HepG2 (cell line): ENCODE results near the gene PRDM8. TPM values are rescaled to one million over a fixed set of nuclear protein-coding genes. Genes with fewer than 3 reads are reported as not detected.

ENCODE experiments used
- ATAC-seq: fragments of 200-7000 bp; cut with Tn5 transposase; 3 replicates; pipeline ENCODE4 v1.9.1; 2020; ENCODE audit warnings: mild to moderate bottlenecking, moderate library complexity
- BruUV-seq: library from RNA; stranded (reverse); fragments of 400-500 nt; replicated peaks from 2 replicates; lab custom pipeline; 2021; lab: Mats Ljungman, UMichigan
- CTCF ChIA-PET: fragments of 300-600 bp; formaldehyde crosslinking; extraction: SDS; loops from one replicate; lab custom pipeline; 2021; ENCODE audit warnings: low total read pairs, inconsistent platforms, low intra/inter-chr PET ratio; lab: Yijun Ruan, JAX
- POLR2A ChIA-PET: fragments of 350-600 bp; sonication (Branson Sonifier 250); formaldehyde crosslinking; loops from one replicate; lab custom pipeline; 2020; ENCODE audit warnings: antibody characterized with exemption, inconsistent platforms; lab: Yijun Ruan, JAX
- DNase-seq: peaks from one replicate; pipeline ENCODE4 v3.0.0-alpha.2; 2015; ENCODE audit warnings: low spot score
- FAIRE-seq: peaks from 3 replicates; lab custom pipeline; 2011; peaks lifted over from hg19 to GRCh38; lab: Jason Lieb, UNC
- H2AFZ ChIP-seq: one replicate; pipeline ENCODE4 v1.6.1; 2011; ENCODE audit warnings: low read length, inconsistent platforms
- H3K27ac ChIP-seq: fragments of 300-600 bp; 3 replicates; pipeline ENCODE4 v1.8.0; 2011; ENCODE audit warnings: mixed run types, mild to moderate bottlenecking, mixed read lengths, low read length, inconsistent platforms; ENCODE audit not compliant: insufficient read depth; ENCODE audit errors: extremely low read length
- H3K27me3 ChIP-seq, 2 experiments: fragments of 200-600 bp in 1 of 2; 2 replicates in 1 of 2; 3 replicates in 1 of 2; pipeline versions ENCODE4 v1.6.0 to v1.8.0; 2011; ENCODE audit warnings: low read length in 2 of 2, mild to moderate bottlenecking in 2 of 2, moderate library complexity in 2 of 2, inconsistent platforms in 1 of 2; ENCODE audit not compliant: insufficient read depth in 2 of 2, control insufficient read depth in 1 of 2
- H3K36me3 ChIP-seq, 2 experiments: fragments of 200-600 bp in 1 of 2; replicated peaks in 1 of 2; 2 replicates in 1 of 2; 3 replicates in 1 of 2; pipeline versions ENCODE4 v1.5.1 to v1.8.0; 2011; ENCODE audit warnings: low read length in 2 of 2, inconsistent platforms in 1 of 2; ENCODE audit not compliant: insufficient read depth in 2 of 2, control insufficient read depth in 1 of 2
- H3K4me1 ChIP-seq: 2 replicates; pipeline ENCODE4 v1.5.1; 2012; ENCODE audit warnings: low read length, inconsistent platforms; ENCODE audit not compliant: insufficient read depth
- H3K4me2 ChIP-seq: 2 replicates; pipeline ENCODE4 v1.6.0; 2011; ENCODE audit warnings: low read depth, low read length, inconsistent platforms
- H3K4me3 ChIP-seq, 3 experiments: fragments of 200-600 bp in 1 of 3; sonication (generic), shearing (Covaris generic) in 1 of 3; replicated peaks in 1 of 3; 2 replicates each; pipeline ENCODE4 v1.5.1; 2011 to 2016; ENCODE audit warnings: low read length in 3 of 3, inconsistent platforms in 2 of 3, low read depth in 2 of 3, mild to moderate bottlenecking in 2 of 3, control low read depth in 1 of 3, mixed read lengths in 1 of 3; ENCODE audit not compliant: insufficient read depth in 1 of 3
- H3K79me2 ChIP-seq: one replicate; pipeline ENCODE4 v1.6.1; 2011; ENCODE audit warnings: low read length, inconsistent platforms; ENCODE audit not compliant: insufficient read depth
- H3K9ac ChIP-seq: 2 replicates; pipeline ENCODE4 v1.6.0; 2011; ENCODE audit warnings: mild to moderate bottlenecking, low read depth, low read length, inconsistent platforms; ENCODE audit not compliant: insufficient read depth
- H3K9me3 ChIP-seq: 2 replicates; pipeline ENCODE4 v1.5.1; 2012; ENCODE audit warnings: mild to moderate bottlenecking, low read length
- H4K20me1 ChIP-seq: 2 replicates; pipeline ENCODE4 v1.6.0; 2011; ENCODE audit warnings: inconsistent platforms, mild to moderate bottlenecking, low read length, moderate library complexity; ENCODE audit not compliant: insufficient read depth
- MAFF ChIP-seq: IDR thresholded peaks from 2 replicates; pipeline ENCODE4 v1.6.1; 2011; ENCODE audit warnings: low read depth, low read length, improper control_type of control experiment
- NFE2L2 ChIP-seq: fragments of 150-350 bp; IDR thresholded peaks from 2 replicates; pipeline ENCODE4 v1.6.1; 2014; ENCODE audit warnings: low read length
- ZFP36L2 ChIP-seq: sonication (generic); formaldehyde crosslinking; IDR thresholded peaks from 2 replicates; pipeline ENCODE4 v1.4.0; 2020; ENCODE audit warnings: missing genetic modification reagents
- ZNF180 ChIP-seq: sonication (generic); formaldehyde crosslinking; IDR thresholded peaks from 2 replicates; pipeline ENCODE4 v1.4.0; 2020; ENCODE audit warnings: low read depth, missing genetic modification reagents, borderline replicate concordance
- ZNF556 ChIP-seq: sonication (generic); formaldehyde crosslinking; IDR thresholded peaks from 2 replicates; pipeline ENCODE4 v1.4.0; 2020; ENCODE audit warnings: mild to moderate bottlenecking, missing genetic modification reagents, borderline replicate concordance
- ZNF572 ChIP-seq: sonication (generic); formaldehyde crosslinking; IDR thresholded peaks from 2 replicates; pipeline ENCODE4 v1.5.1; 2020; ENCODE audit warnings: mild to moderate bottlenecking, missing genetic modification reagents
- ZNF749 ChIP-seq: sonication (generic); formaldehyde crosslinking; IDR thresholded peaks from 2 replicates; pipeline ENCODE4 v1.8.0; 2022; ENCODE audit warnings: mild to moderate bottlenecking, missing genetic modification reagents, moderate library complexity, borderline replicate concordance
- WGBS: methylation state at CpG from one replicate; pipeline ENCODE4 v1.1.6; 2017; ENCODE audit warnings: low lambda C conversion rate; 5-methylcytosine and 5-hydroxymethylcytosine counted together
- in situ Hi-C: cut with HindIII; loops from 2 replicates; pipeline ENCODE4 v1.10.0; 2017; ENCODE audit warnings: low pct_unique_long_range_greater_than_20kb; ENCODE audit not compliant: extremely low pct_ligation_motif_present
- intact Hi-C: fragments of 100-400 bp; cut with micrococcal nuclease; formaldehyde crosslinking; loops from one replicate; pipeline ENCODE4 v1.10.0; 2022; ENCODE audit not compliant: unreplicated experiment
- polyA plus RNA-seq, 8 experiments: library from polyadenylated mRNA; depleted of rRNA in 3 of 8; stranded (reverse) in 7 of 8; unstranded in 1 of 8; fragments of >200 nt; fragmentation: Illumina TruSeq in 4 of 8; extraction: Trizol in 4 of 8; gene quantifications; 2 replicates each; pipeline versions ENCODE4 v1.2.1 to v1.2.3, GENCODE V29; 2011 to 2016; ENCODE audit warnings: low read depth in 4 of 8, missing spikeins in 1 of 8, mixed read lengths in 1 of 8; ENCODE audit not compliant: insufficient read depth in 1 of 8
- total RNA-seq, 5 experiments: library from RNA; depleted of rRNA; stranded (reverse); fragments of >200 nt; fragmentation: Illumina TruSeq; extraction: Trizol; gene quantifications; 2 replicates each; pipeline ENCODE4 v1.2.3, GENCODE V29; 2016; ENCODE audit warnings: low read depth in 1 of 5
- TF ChIP-seq, protein P1 (sequence below): sonication (generic); formaldehyde crosslinking; IDR thresholded peaks from 2 replicates; pipeline ENCODE4 v1.4.0; 2020; ENCODE audit warnings: mild to moderate bottlenecking, missing genetic modification reagents
- TF ChIP-seq, protein P2 (sequence below): sonication (generic); formaldehyde crosslinking; IDR thresholded peaks from 2 replicates; pipeline ENCODE4 v1.4.0; 2020; ENCODE audit warnings: mild to moderate bottlenecking, missing genetic modification reagents, borderline replicate concordance
- TF ChIP-seq, protein P3 (sequence below): sonication (generic); formaldehyde crosslinking; IDR thresholded peaks from 2 replicates; pipeline ENCODE4 v1.5.1; 2020; ENCODE audit warnings: missing genetic modification reagents, mild to moderate bottlenecking, borderline replicate concordance

Gene PRDM8
- total and polyA plus RNA-seq, 2 of the 13 experiments (the other 11 are each of a cell fraction or from before 2014, with no cell fraction given) = 0.09 TPM; not detected in 1

- no peak for ATAC-seq
- no peak overlapping the region for H3K4me2 ChIP-seq
- no peaks in the 10 kb centered on the region for H3K4me1 ChIP-seq
- intact Hi-C loops (no loop called here), in situ Hi-C loops (loop anchor here (25.0 kb wide), 1 partner anchor 296 kb away; no protein-coding TSS in a partner anchor)
- H3K9me3 ChIP-seq = no peaks in the 10 kb centered on the region
- H2AFZ ChIP-seq = no peak overlapping the region
- no peak overlapping the region for H3K9ac ChIP-seq
- H3K4me3 ChIP-seq = no peak overlapping the region
- DNase-seq = no peak
- no peaks in the 10 kb centered on the region; a peak in 1 of 5 replicates for H3K27me3 ChIP-seq
- ChIA-PET POLR2A (no interaction called here), CTCF (no interaction called here)
- H3K36me3 ChIP-seq = no peaks in the 10 kb centered on the region
- no peak for FAIRE-seq
- H3K27ac ChIP-seq = no peak overlapping the region
- BruUV-seq = no TSS peak
- no peaks in the 10 kb centered on the region for H4K20me1 ChIP-seq
- H3K79me2 ChIP-seq = no peaks in the 10 kb centered on the region
- TF ChIP-seq ZFP36L2 (CRISPR knock-in tag) = no peak
- no peak for TF ChIP-seq ZNF556 (CRISPR knock-in tag)
- TF ChIP-seq, protein P1, sequence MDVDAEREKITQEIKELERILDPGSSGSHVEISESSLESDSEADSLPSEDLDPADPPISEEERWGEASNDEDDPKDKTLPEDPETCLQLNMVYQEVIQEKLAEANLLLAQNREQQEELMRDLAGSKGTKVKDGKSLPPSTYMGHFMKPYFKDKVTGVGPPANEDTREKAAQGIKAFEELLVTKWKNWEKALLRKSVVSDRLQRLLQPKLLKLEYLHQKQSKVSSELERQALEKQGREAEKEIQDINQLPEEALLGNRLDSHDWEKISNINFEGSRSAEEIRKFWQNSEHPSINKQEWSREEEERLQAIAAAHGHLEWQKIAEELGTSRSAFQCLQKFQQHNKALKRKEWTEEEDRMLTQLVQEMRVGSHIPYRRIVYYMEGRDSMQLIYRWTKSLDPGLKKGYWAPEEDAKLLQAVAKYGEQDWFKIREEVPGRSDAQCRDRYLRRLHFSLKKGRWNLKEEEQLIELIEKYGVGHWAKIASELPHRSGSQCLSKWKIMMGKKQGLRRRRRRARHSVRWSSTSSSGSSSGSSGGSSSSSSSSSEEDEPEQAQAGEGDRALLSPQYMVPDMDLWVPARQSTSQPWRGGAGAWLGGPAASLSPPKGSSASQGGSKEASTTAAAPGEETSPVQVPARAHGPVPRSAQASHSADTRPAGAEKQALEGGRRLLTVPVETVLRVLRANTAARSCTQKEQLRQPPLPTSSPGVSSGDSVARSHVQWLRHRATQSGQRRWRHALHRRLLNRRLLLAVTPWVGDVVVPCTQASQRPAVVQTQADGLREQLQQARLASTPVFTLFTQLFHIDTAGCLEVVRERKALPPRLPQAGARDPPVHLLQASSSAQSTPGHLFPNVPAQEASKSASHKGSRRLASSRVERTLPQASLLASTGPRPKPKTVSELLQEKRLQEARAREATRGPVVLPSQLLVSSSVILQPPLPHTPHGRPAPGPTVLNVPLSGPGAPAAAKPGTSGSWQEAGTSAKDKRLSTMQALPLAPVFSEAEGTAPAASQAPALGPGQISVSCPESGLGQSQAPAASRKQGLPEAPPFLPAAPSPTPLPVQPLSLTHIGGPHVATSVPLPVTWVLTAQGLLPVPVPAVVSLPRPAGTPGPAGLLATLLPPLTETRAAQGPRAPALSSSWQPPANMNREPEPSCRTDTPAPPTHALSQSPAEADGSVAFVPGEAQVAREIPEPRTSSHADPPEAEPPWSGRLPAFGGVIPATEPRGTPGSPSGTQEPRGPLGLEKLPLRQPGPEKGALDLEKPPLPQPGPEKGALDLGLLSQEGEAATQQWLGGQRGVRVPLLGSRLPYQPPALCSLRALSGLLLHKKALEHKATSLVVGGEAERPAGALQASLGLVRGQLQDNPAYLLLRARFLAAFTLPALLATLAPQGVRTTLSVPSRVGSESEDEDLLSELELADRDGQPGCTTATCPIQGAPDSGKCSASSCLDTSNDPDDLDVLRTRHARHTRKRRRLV = no peak
- TF ChIP-seq ZNF572 = no peak
- TF ChIP-seq, protein P2, sequence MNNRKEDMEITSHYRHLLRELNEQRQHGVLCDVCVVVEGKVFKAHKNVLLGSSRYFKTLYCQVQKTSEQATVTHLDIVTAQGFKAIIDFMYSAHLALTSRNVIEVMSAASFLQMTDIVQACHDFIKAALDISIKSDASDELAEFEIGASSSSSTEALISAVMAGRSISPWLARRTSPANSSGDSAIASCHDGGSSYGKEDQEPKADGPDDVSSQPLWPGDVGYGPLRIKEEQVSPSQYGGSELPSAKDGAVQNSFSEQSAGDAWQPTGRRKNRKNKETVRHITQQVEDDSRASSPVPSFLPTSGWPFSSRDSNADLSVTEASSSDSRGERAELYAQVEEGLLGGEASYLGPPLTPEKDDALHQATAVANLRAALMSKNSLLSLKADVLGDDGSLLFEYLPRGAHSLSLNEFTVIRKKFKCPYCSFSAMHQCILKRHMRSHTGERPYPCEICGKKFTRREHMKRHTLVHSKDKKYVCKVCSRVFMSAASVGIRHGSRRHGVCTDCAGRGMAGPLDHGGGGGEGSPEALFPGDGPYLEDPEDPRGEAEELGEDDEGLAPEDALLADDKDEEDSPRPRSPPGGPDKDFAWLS (CRISPR knock-in tag) = no peak
- TF ChIP-seq, protein P3, sequence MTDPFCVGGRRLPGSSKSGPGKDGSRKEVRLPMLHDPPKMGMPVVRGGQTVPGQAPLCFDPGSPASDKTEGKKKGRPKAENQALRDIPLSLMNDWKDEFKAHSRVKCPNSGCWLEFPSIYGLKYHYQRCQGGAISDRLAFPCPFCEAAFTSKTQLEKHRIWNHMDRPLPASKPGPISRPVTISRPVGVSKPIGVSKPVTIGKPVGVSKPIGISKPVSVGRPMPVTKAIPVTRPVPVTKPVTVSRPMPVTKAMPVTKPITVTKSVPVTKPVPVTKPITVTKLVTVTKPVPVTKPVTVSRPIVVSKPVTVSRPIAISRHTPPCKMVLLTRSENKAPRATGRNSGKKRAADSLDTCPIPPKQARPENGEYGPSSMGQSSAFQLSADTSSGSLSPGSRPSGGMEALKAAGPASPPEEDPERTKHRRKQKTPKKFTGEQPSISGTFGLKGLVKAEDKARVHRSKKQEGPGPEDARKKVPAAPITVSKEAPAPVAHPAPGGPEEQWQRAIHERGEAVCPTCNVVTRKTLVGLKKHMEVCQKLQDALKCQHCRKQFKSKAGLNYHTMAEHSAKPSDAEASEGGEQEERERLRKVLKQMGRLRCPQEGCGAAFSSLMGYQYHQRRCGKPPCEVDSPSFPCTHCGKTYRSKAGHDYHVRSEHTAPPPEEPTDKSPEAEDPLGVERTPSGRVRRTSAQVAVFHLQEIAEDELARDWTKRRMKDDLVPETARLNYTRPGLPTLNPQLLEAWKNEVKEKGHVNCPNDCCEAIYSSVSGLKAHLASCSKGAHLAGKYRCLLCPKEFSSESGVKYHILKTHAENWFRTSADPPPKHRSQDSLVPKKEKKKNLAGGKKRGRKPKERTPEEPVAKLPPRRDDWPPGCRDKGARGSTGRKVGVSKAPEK (CRISPR knock-in tag) = no peak
- TF ChIP-seq ZNF749 = no peak
- TF ChIP-seq ZNF180 (CRISPR knock-in tag) = no peak
- no peak for TF ChIP-seq MAFF
- no peak for TF ChIP-seq NFE2L2
- 6% methylated on average over 4 of the region's 4 CpGs for WGBS
Measured at GRCh38 chr4:80208610-80209339, 11.5 kb downstream of the PRDM8 start.
